H1 (cell line): ENCODE measurements around the gene STAU1. TPM values are rescaled to one million over a fixed set of nuclear protein-coding genes. Genes with fewer than 3 reads are reported as not detected.

Experiments used
- ASH2L ChIP-seq: fragments of 200-600, 300-600 bp; sonication (generic); IDR thresholded peaks from one replicate; pipeline ENCODE4 v1.7.1; 2017; ENCODE audit warnings: low read length
- ATF2 ChIP-seq: IDR thresholded peaks from 2 replicates; pipeline ENCODE4 v1.6.1; 2012; ENCODE audit warnings: low read length, inconsistent platforms
- EZH2 ChIP-seq: fragments of 200-600 bp; sonication (generic); IDR thresholded peaks from 2 replicates; pipeline ENCODE4 v1.7.1; 2012; ENCODE audit warnings: low read depth, mild to moderate bottlenecking, moderate library complexity, low read length, inconsistent platforms; ENCODE audit not compliant: severe bottlenecking
- HDAC6 ChIP-seq: IDR thresholded peaks from one replicate; pipeline ENCODE4 v1.7.1; 2012; ENCODE audit warnings: low read depth, mild to moderate bottlenecking, inconsistent platforms, low read length, moderate library complexity
- NRF1 ChIP-seq: IDR thresholded peaks from 2 replicates; pipeline ENCODE4 v1.6.1; 2011; ENCODE audit warnings: mild to moderate bottlenecking, low read depth, low read length, improper control_type of control experiment
- POLR2A ChIP-seq, 2 experiments: IDR thresholded peaks; 1 replicate in 1 of 2; 2 replicates in 1 of 2; pipeline ENCODE4 v1.6.1; 2011; ENCODE audit warnings: low read depth in 2 of 2, low read length in 2 of 2, mild to moderate bottlenecking in 2 of 2; ENCODE audit errors: control extremely low read depth in 1 of 2
- POLR2AphosphoS5 ChIP-seq: IDR thresholded peaks from 2 replicates; pipeline ENCODE4 v1.6.1; 2011; ENCODE audit warnings: low read depth, low read length
- RAD21 ChIP-seq, 2 experiments: IDR thresholded peaks in 1 of 2; conservative IDR thresholded peaks in 1 of 2; 2 replicates each; pipeline ENCODE4 v1.6.1; 2011; ENCODE audit warnings: low read depth in 2 of 2, low read length in 2 of 2, improper control_type of control experiment in 1 of 2, inconsistent platforms in 1 of 2, mild to moderate bottlenecking in 1 of 2, moderate library complexity in 1 of 2
- polyA plus RNA-seq, 7 experiments: library from polyadenylated mRNA; depleted of rRNA in 3 of 7; stranded (reverse) in 5 of 7; unstranded in 2 of 7; fragments of >200 nt in 5 of 7; fragments of 200-250 nt in 2 of 7; gene quantifications; 1 replicate in 5 of 7; 2 replicates in 1 of 7; 4 replicates in 1 of 7; pipeline versions ENCODE4 v1.2.1 to v1.2.3, GENCODE V29; 2011 to 2013; ENCODE audit warnings: missing spikeins in 2 of 7, mixed read lengths in 2 of 7
- total RNA-seq: library from RNA; stranded (reverse); fragmentation: NEBNext Ultra II Directional; extraction: Animal tissue kit (Norgen Biotek cat#: 25700); gene quantifications from 2 replicates; pipeline ENCODE4 v1.2.1, GENCODE V29; 2021

The STAU1 gene
- total and polyA plus RNA-seq, 2 of the 8 experiments (the other 6 are each of a cell fraction or from before 2014, with no cell fraction given), result 41.4 to 107 TPM

GRCh38 chr20:49219924-49220831, 32.0 kb upstream of the STAU1 start (continued):
- TF ChIP-seq POLR2AphosphoS5 (no peak), ASH2L (no peak), EZH2 (no peak), HDAC6 (no peak), ATF2 (no peak), RAD21 (IDR thresholded peaks at IDR 0.05 in 1 of 2, conservative IDR thresholded peaks at IDR 0.05 in 1 of 2; ENCODE audit: low read depth in 2 of 2, low read length in 2 of 2) (no peak), POLR2A (IDR thresholded peaks at IDR 0.05; ENCODE audit: control extremely low read depth in 1 of 2, low read depth in 2 of 2, low read length in 2 of 2) (no peak), NRF1 (no peak)
- TF ChIP-seq, all 59 proteins: peak for 0
